Gastrocnemius medialis (tissue), 4 donors: ENCODE data around the gene PBX3.

Experiments used
- POLR2A ChIP-seq, 2 donors: fragments of 450-650 bp; IDR thresholded peaks; one replicate each; pipeline ENCODE4 v1.6.1; 2017; ENCODE audit warnings: antibody characterized with exemption in 2 of 2, mild to moderate bottlenecking in 2 of 2, moderate library complexity in 2 of 2
- TF ChIP-seq, protein P1 (sequence below), 5 experiments: fragments of 450-650 bp in 3 of 5; fragments of 200-600 bp in 2 of 5; sonication (generic) in 2 of 5; IDR thresholded peaks in 4 of 5; conservative IDR thresholded peaks in 1 of 5; 1 replicate in 4 of 5; 2 replicates in 1 of 5; pipeline ENCODE4 v1.5.1; 2016 to 2019; ENCODE audit warnings: antibody characterized with exemption in 5 of 5, mild to moderate bottlenecking in 3 of 5, moderate library complexity in 3 of 5

DNA sequence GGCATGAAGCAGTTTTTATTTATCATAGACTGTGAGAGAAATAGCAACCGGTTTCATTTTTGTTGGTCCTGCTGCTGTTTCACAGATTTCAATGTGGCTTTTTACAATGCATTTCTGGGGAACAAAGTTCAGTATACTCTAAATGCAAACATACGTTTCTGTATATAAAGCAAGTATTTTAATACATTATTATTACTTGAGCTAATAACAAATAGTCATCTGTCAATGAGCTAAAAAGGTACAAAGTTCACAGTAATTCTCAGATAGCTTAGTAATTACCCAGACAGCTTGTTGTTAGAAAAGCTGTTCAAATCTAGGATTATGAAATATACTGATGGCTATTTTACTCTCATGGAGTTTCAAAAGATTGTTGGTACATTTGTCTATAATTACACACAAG is 50.8 kb downstream of the PBX3 start:
- TF ChIP-seq, protein P1, sequence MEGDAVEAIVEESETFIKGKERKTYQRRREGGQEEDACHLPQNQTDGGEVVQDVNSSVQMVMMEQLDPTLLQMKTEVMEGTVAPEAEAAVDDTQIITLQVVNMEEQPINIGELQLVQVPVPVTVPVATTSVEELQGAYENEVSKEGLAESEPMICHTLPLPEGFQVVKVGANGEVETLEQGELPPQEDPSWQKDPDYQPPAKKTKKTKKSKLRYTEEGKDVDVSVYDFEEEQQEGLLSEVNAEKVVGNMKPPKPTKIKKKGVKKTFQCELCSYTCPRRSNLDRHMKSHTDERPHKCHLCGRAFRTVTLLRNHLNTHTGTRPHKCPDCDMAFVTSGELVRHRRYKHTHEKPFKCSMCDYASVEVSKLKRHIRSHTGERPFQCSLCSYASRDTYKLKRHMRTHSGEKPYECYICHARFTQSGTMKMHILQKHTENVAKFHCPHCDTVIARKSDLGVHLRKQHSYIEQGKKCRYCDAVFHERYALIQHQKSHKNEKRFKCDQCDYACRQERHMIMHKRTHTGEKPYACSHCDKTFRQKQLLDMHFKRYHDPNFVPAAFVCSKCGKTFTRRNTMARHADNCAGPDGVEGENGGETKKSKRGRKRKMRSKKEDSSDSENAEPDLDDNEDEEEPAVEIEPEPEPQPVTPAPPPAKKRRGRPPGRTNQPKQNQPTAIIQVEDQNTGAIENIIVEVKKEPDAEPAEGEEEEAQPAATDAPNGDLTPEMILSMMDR (IDR thresholded peaks at IDR 0.05 in 4 of 5, conservative IDR thresholded peaks at IDR 0.05 in 1 of 5): no peak
- no peak for TF ChIP-seq POLR2A (IDR thresholded peaks at IDR 0.05)
